ENCODE measurements around the gene ECE2. TPM values are rescaled to one million over a fixed set of nuclear protein-coding genes. Genes with fewer than 3 reads are reported as not detected.

Gene ECE2
- total RNA-seq, 1 donor from 2014 or later = not detected

DNA sequence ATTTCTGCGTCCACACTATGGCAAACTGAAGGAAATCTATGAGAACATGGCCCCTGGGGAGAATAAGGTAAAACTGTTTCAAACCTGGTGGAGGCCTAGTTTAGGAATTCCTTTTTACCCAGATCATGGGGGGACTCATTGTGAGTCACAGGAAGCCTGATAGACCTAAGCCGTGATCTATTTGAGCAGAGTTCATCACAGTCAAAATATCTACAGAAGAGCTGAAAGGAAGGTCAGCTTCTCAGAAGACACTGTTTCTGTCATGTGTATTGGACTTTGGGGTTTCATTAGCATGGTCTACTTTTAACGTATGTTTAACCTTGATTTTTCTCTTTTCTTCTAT, 24.5 kb downstream of the ECE2 start:
- no peaks in the 10 kb centered on the region for H3K9me3 ChIP-seq
- H3K4me1 ChIP-seq = peaks cover 14% of the 10 kb centered on the region
- TF ChIP-seq, protein P1, sequence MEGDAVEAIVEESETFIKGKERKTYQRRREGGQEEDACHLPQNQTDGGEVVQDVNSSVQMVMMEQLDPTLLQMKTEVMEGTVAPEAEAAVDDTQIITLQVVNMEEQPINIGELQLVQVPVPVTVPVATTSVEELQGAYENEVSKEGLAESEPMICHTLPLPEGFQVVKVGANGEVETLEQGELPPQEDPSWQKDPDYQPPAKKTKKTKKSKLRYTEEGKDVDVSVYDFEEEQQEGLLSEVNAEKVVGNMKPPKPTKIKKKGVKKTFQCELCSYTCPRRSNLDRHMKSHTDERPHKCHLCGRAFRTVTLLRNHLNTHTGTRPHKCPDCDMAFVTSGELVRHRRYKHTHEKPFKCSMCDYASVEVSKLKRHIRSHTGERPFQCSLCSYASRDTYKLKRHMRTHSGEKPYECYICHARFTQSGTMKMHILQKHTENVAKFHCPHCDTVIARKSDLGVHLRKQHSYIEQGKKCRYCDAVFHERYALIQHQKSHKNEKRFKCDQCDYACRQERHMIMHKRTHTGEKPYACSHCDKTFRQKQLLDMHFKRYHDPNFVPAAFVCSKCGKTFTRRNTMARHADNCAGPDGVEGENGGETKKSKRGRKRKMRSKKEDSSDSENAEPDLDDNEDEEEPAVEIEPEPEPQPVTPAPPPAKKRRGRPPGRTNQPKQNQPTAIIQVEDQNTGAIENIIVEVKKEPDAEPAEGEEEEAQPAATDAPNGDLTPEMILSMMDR (IDR thresholded peaks at IDR 0.05) = no peak
- H3K4me3 ChIP-seq = peak overlapping the region; percentile 99
- H3K27ac ChIP-seq = no peak overlapping the region
- DNase-seq = no peak
- no peak for ATAC-seq
- peaks cover 52% of the 10 kb centered on the region for H3K36me3 ChIP-seq
- intact Hi-C loops (cut with DNase I) = no loop called here
- H3K27me3 ChIP-seq (ENCODE audit: low read depth) = no peaks in the 10 kb centered on the region

GRCh38 chr3:184305577-184305976, 29.8 kb downstream of the ECE2 start:
- Histone ChIP-seq H3K4me3 (no peak overlapping the region), H3K36me3 (peaks cover 93% of the 10 kb centered on the region), H3K4me1 (peaks cover 1% of the 10 kb centered on the region), H3K27ac (no peak overlapping the region), H3K9me3 (no peaks in the 10 kb centered on the region), H3K27me3 (ENCODE audit: low read depth) (no peaks in the 10 kb centered on the region)
- TF ChIP-seq, protein P1 (IDR thresholded peaks at IDR 0.05) = no peak
- intact Hi-C loops (cut with DNase I) = no loop called here
- ATAC-seq (peak in 1 of 2 donors; percentile 42), DNase-seq (no peak)

DNA sequence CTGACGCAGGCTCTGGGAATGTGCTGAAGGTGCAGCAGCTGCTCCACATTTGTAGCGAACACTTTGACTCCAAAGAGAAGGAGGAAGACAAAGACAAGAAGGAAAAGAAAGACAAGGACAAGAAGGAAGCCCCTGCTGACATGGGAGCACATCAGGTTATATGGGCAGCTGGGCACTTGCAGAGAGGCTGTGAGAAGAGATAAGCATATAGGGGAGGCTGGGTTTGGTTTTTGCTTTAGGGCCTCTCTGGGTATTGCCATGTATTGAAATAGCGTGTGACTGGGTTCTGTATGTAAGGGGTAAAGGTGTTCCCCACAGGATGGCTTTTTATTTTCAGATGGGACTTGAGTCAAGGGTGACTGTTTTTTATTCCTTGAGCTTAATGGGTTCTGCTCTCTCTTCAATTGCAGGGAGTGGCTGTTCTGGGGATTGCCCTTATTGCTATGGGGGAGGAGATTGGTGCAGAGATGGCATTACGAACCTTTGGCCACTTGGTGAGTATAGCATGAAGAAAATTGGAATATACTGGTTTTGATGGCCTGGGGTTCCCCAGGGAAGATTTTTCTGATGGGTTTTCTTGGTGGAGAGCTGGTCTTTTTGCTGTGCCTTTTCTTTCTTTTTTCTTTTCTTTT, 30.6 kb downstream of the ECE2 start:
- Histone ChIP-seq H3K27me3 (ENCODE audit: low read depth) (no peaks in the 10 kb centered on the region), H3K9me3 (no peaks in the 10 kb centered on the region), H3K4me1 (no peaks in the 10 kb centered on the region), H3K36me3 (peaks cover 84% of the 10 kb centered on the region), H3K4me3 (no peak overlapping the region), H3K27ac (no peak overlapping the region)
- TF ChIP-seq, protein P1 (IDR thresholded peaks at IDR 0.05) = no peak
- ATAC-seq = no peak
- intact Hi-C loops (cut with DNase I) = no loop called here
- no peak for DNase-seq

DNA sequence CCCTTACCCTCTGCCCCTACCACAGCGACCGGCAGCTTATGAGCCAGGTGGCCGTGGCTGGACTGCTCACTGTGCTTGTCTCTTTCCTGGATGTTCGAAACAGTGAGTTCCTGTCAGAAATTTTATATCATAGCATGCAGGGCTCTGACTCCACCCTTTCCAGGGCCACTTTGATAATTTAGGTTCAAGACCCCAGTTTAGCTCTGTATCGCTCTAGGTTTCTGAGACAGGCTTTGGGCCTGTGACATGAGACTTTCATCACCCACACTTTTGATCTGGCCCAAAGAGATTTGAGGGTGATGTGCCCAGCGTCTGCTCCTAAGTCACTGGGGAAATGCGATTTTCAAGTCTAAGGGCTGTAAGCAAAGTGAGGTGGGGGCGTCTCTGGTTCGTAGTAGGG, 32.1 kb downstream of the ECE2 start:
- TF ChIP-seq, protein P1 (IDR thresholded peaks at IDR 0.05) = no peak
- H3K27me3 ChIP-seq (ENCODE audit: low read depth) = no peaks in the 10 kb centered on the region
- H3K36me3 ChIP-seq = peaks cover 69% of the 10 kb centered on the region

GRCh38 chr3:184308744-184309143, 32.9 kb downstream of the ECE2 start:
- Histone ChIP-seq H3K27ac (no peak overlapping the region), H3K27me3 (ENCODE audit: low read depth) (no peaks in the 10 kb centered on the region), H3K9me3 (no peaks in the 10 kb centered on the region), H3K4me3 (no peak overlapping the region), H3K36me3 (peaks cover 61% of the 10 kb centered on the region), H3K4me1 (no peaks in the 10 kb centered on the region)
- DNase-seq = no peak
- ATAC-seq = no peak
- TF ChIP-seq, protein P1 (IDR thresholded peaks at IDR 0.05) = no peak
- intact Hi-C loops (cut with DNase I) = no loop called here

More for the DNA sequence above, 32.1 kb downstream of the ECE2 start:
- no peak for ATAC-seq
- Histone ChIP-seq H3K4me1 (no peaks in the 10 kb centered on the region), H3K9me3 (no peaks in the 10 kb centered on the region), H3K4me3 (no peak overlapping the region), H3K27ac (no peak overlapping the region)
- no peak for DNase-seq
- intact Hi-C loops (cut with DNase I) = no loop called here
